Fibroblast of villous mesenchyme (primary cell): Measurements from ENCODE around the gene MINDY1. TPM values are rescaled to one million over a fixed set of nuclear protein-coding genes. Genes with fewer than 3 reads are reported as not detected.

Experiments
- DNase-seq: peaks from one replicate; pipeline ENCODE4 v3.0.0-alpha.2; 2010; ENCODE audit warnings: low read depth
- H3K4me3 ChIP-seq: 2 replicates; pipeline ENCODE4 v1.5.1; 2011; ENCODE audit warnings: low read depth, mild to moderate bottlenecking, low read length
- small RNA-seq: library from RNA; depleted of rRNA; stranded (forward); fragments of <200 nt; gene quantifications from one replicate; pipeline ENCODE3, GENCODE V24; 2012
- total RNA-seq: library from RNA; depleted of rRNA; stranded (reverse); fragments of >200 nt; gene quantifications from 2 replicates; pipeline ENCODE4 v1.2.3, GENCODE V29; 2012
- TF ChIP-seq, protein P1 (sequence below): IDR thresholded peaks from 2 replicates; pipeline ENCODE4 v1.5.1; 2012; ENCODE audit warnings: low read depth, mild to moderate bottlenecking, low read length; ENCODE audit not compliant: insufficient read depth

MINDY1 gene
- total RNA-seq, 1 donor, result 10.8 TPM

DNA sequence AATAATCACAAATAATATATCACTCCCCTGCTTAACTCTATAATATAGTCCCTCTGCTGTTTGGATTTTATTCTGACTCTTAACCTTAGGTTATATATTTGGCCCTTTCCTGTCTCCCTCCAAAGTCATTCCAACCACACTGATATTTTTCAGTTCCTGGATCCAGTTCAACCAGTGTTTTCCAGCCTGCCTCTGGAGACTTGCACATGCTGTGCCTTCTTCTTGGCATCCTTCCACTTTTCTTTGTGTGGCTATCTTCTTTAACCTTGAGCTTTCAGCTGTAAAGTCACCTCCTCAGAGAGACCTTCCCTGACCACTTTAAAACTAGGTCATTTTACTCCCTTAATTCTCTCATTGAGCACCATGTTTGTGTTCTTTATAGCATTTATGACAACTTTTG is 51.4 kb downstream of the MINDY1 start:
- no peak for DNase-seq
- no peak overlapping the region for H3K4me3 ChIP-seq
- TF ChIP-seq, protein P1, sequence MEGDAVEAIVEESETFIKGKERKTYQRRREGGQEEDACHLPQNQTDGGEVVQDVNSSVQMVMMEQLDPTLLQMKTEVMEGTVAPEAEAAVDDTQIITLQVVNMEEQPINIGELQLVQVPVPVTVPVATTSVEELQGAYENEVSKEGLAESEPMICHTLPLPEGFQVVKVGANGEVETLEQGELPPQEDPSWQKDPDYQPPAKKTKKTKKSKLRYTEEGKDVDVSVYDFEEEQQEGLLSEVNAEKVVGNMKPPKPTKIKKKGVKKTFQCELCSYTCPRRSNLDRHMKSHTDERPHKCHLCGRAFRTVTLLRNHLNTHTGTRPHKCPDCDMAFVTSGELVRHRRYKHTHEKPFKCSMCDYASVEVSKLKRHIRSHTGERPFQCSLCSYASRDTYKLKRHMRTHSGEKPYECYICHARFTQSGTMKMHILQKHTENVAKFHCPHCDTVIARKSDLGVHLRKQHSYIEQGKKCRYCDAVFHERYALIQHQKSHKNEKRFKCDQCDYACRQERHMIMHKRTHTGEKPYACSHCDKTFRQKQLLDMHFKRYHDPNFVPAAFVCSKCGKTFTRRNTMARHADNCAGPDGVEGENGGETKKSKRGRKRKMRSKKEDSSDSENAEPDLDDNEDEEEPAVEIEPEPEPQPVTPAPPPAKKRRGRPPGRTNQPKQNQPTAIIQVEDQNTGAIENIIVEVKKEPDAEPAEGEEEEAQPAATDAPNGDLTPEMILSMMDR, result no peak

DNA sequence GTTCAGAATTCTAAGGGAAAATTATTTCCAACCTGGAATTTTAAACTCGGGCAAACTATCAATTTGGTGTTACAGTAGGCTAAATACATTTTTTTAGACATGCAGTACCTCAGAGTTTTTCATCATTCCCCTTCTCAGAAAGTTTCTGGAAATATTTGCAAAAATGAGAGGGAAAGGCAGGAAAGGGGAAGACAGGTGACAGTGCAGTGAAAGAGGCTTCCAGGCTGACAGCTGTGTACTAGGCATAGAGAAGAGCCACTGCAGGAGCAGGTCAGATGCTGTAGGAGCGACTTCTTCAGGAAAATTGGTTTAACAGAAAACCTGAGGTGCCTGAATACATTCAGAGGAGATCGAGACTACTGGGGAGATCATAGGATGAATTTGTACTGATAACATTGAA is 52.0 kb downstream of the MINDY1 start:
- no peak overlapping the region for H3K4me3 ChIP-seq
- TF ChIP-seq, protein P1, result no peak
- no peak for DNase-seq

Small RNAs within 50 kb of the gene (small RNA-seq; reads per million reads assigned to genes)
- 0.66 reads per million for gene RNU6-884P

Other genes with a start within 250 kb of the MINDY1 start
- 4.7 and 7.4 TPM in 2 replicates for gene CTSS, start 241.1 kb downstream of the MINDY1 start, total RNA-seq
- gene CTSK, start 198.6 kb downstream of the MINDY1 start, total RNA-seq, result 137 and 139 TPM in 2 replicates
- 44.1 and 46.6 TPM in 2 replicates for gene ARNT, start 130.3 kb downstream of the MINDY1 start, total RNA-seq
- not detected in 2 replicates for gene CTXND2, start 119.8 kb downstream of the MINDY1 start, total RNA-seq
- gene SETDB1, start 80.5 kb downstream of the MINDY1 start, total RNA-seq, result 26.1 and 34.1 TPM in 2 replicates
- 89.9 and 142 TPM in 2 replicates for gene CERS2, start 32.1 kb downstream of the MINDY1 start, total RNA-seq
- 0.32 and 0.86 TPM in 2 replicates for gene ANXA9, start 24.6 kb downstream of the MINDY1 start, total RNA-seq
- gene PRUNE1, start 1.5 kb upstream of the MINDY1 start, total RNA-seq, result 9.7 and 12.1 TPM in 2 replicates
- under 0.01 TPM in 2 replicates for gene BNIPL, start 29.7 kb upstream of the MINDY1 start, total RNA-seq
- 2.6 and 3.0 TPM in 2 replicates for gene C1orf56, start 40.8 kb upstream of the MINDY1 start, total RNA-seq
- 47.0 and 68.2 TPM in 2 replicates for gene CDC42SE1, start 52.7 kb upstream of the MINDY1 start, total RNA-seq
- gene MLLT11, start 53.5 kb upstream of the MINDY1 start, total RNA-seq, result 8.1 and 9.1 TPM in 2 replicates
- 7.1 and 9.5 TPM in 2 replicates for gene GABPB2, start 63.9 kb upstream of the MINDY1 start, total RNA-seq
- 0.86 and 1.3 TPM in 2 replicates for gene SEMA6C, start 139.7 kb upstream of the MINDY1 start, total RNA-seq
- not detected in 2 replicates for gene TNFAIP8L2, start 149.7 kb upstream of the MINDY1 start, total RNA-seq
- 10.0 and 11.7 TPM in 2 replicates for gene LYSMD1, start 159.0 kb upstream of the MINDY1 start, total RNA-seq
- gene SCNM1, start 159.2 kb upstream of the MINDY1 start, total RNA-seq, result 23.7 and 31.2 TPM in 2 replicates
- gene TMOD4, start 169.1 kb upstream of the MINDY1 start, total RNA-seq, result not detected in 2 replicates
- gene VPS72, start 183.3 kb upstream of the MINDY1 start, total RNA-seq, result 40.3 and 44.0 TPM in 2 replicates
- gene PIP5K1A, start 191.7 kb upstream of the MINDY1 start, total RNA-seq, result 78.3 and 131 TPM in 2 replicates
- 135 and 139 TPM in 2 replicates for gene PSMD4, start 247.8 kb upstream of the MINDY1 start, total RNA-seq